Naive thymus-derived CD4-positive, alpha-beta T cell (primary cell): Measurements from ENCODE around the gene NADK2. TPM values are rescaled to one million over a fixed set of nuclear protein-coding genes. Genes with fewer than 3 reads are reported as not detected.

Experiments
- ATAC-seq: fragments of 150-1000 bp; cut with Tn5 transposase; 2 replicates; pipeline ENCODE4 v1.10.0; 2021; ENCODE audit warnings: mild to moderate bottlenecking, moderate library complexity
- CTCF ChIA-PET: fragments of 350-600 bp; sonication (Branson Sonifier 250); formaldehyde crosslinking; loops from one replicate; lab custom pipeline; 2021; ENCODE audit warnings: antibody characterized with exemption; lab: Charles Lee
- POLR2A ChIA-PET: fragments of 350-600 bp; sonication (Branson Sonifier 250); formaldehyde crosslinking; loops from one replicate; lab custom pipeline; 2021; ENCODE audit warnings: antibody characterized with exemption, inconsistent platforms; lab: Charles Lee
- DNase-seq, 9 donors: peaks; one replicate each; pipeline versions ENCODE4 v3.0.0 to v3.0.0-alpha.2; 2020 to 2022; ENCODE audit warnings: mixed read lengths in 1 of 9
- H3K27ac ChIP-seq: one replicate; pipeline ENCODE4 v1.7.0; 2013; ENCODE audit warnings: mild to moderate bottlenecking, low read depth, low read length, moderate library complexity
- H3K27me3 ChIP-seq, 2 donors: one replicate each; pipeline ENCODE4 v1.7.0; 2013; ENCODE audit warnings: low read length in 2 of 2, mild to moderate bottlenecking in 2 of 2, moderate library complexity in 2 of 2; ENCODE audit not compliant: control insufficient read depth in 2 of 2, insufficient read depth in 2 of 2
- H3K36me3 ChIP-seq, 3 experiments: 1 replicate in 2 of 3; 2 replicates in 1 of 3; pipeline ENCODE4 v1.7.0; 2013; ENCODE audit warnings: low read length in 3 of 3, mild to moderate bottlenecking in 3 of 3, moderate library complexity in 1 of 3; ENCODE audit not compliant: insufficient read depth in 3 of 3, control insufficient read depth in 2 of 3
- H3K4me1 ChIP-seq, 2 donors: one replicate each; pipeline ENCODE4 v1.7.0; 2013; ENCODE audit warnings: low read length in 2 of 2, mild to moderate bottlenecking in 2 of 2, moderate library complexity in 1 of 2; ENCODE audit not compliant: control insufficient read depth in 2 of 2, insufficient read depth in 2 of 2
- H3K4me3 ChIP-seq: 2 replicates; pipeline ENCODE4 v1.7.0; 2013; ENCODE audit warnings: mild to moderate bottlenecking, low read length
- H3K9me3 ChIP-seq, 3 experiments: 1 replicate in 2 of 3; 2 replicates in 1 of 3; pipeline ENCODE4 v1.7.0; 2013; ENCODE audit warnings: low read length in 3 of 3; ENCODE audit not compliant: control insufficient read depth in 2 of 3
- H3K27ac Mint-ChIP-seq, 9 donors: one replicate each; pipeline ENCODE4 v1.8.0; 2020 to 2022; ENCODE audit warnings: mixed read lengths in 9 of 9, mild to moderate bottlenecking in 8 of 9, moderate library complexity in 5 of 9, inconsistent platforms in 2 of 9
- H3K27me3 Mint-ChIP-seq, 5 donors: one replicate each; pipeline ENCODE4 v1.8.0; 2021 to 2022; ENCODE audit warnings: mixed read lengths in 5 of 5, mild to moderate bottlenecking in 1 of 5
- H3K36me3 Mint-ChIP-seq, 5 donors: one replicate each; pipeline ENCODE4 v1.8.0; 2020 to 2022; ENCODE audit warnings: mixed read lengths in 5 of 5, mild to moderate bottlenecking in 3 of 5, inconsistent platforms in 1 of 5
- H3K4me1 Mint-ChIP-seq, 7 donors: one replicate each; pipeline ENCODE4 v1.8.0; 2020 to 2022; ENCODE audit warnings: mixed read lengths in 7 of 7, mild to moderate bottlenecking in 3 of 7, inconsistent platforms in 1 of 7
- H3K4me3 Mint-ChIP-seq, 10 donors: one replicate each; pipeline ENCODE4 v1.8.0; 2020 to 2022; ENCODE audit warnings: mild to moderate bottlenecking in 10 of 10, mixed read lengths in 10 of 10, moderate library complexity in 6 of 10, inconsistent platforms in 2 of 10
- H3K9me3 Mint-ChIP-seq, 11 donors: one replicate each; pipeline ENCODE4 v1.8.0; 2020 to 2022; ENCODE audit warnings: mixed read lengths in 11 of 11, mild to moderate bottlenecking in 4 of 11, inconsistent platforms in 1 of 11, moderate library complexity in 1 of 11
- intact Hi-C, 2 donors: fragments of 100-400 bp; cut with micrococcal nuclease; formaldehyde crosslinking; loops; one replicate each; pipeline ENCODE4 v1.15.1; 2023
- polyA plus RNA-seq, 2 donors: library from polyadenylated mRNA; unstranded; fragments of 300-500 nt; fragmentation: Illumina TruSeq; gene quantifications; one replicate each; pipeline ENCODE4 v1.2.3, GENCODE V29; 2021
- total RNA-seq, 6 experiments: library from RNA in 5 of 6; stranded (reverse) in 5 of 6; gene quantifications; 1 replicate in 5 of 6; 2 replicates in 1 of 6; pipeline ENCODE4 v1.2.3 and lab custom pipeline; 2021 to 2026

The NADK2 gene
- total and polyA plus RNA-seq, 7 experiments from 2014 or later: 7.0 to 17.8 (median 12.2) TPM

DNA sequence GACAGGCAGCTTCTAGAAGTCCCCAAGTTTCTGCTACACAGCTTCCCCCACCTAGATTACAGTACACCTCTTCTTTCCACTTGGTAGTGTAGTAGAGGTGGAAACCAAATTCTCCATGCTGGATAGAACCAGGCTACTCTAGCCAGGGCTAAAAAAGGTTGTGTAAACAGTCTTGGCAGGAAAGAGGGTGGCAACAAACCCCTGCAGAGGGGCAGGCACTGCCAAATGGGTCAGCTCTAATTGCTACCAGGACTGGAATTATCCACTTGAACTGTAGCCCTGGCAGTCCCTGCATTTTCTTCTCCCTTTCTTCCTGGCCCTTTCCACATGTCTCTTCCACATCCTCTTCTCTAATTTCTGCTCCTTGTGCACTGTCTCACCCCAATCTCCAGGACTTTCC lies 35.1 kb upstream of the NADK2 start:
- no peak overlapping the region for H3K27ac Mint-ChIP-seq
- H3K27me3 Mint-ChIP-seq: peaks cover 0 to 22% (median 8%) of the 10 kb centered on the region in 5 donors
- H3K9me3 ChIP-seq: no peaks in the 10 kb centered on the region
- H3K4me1 Mint-ChIP-seq: peaks cover 0 to 1% (median 0%) of the 10 kb centered on the region in 7 donors
- H3K27ac ChIP-seq: no peak overlapping the region
- ChIA-PET CTCF (no interaction called here), POLR2A (no interaction called here)
- no peaks in the 10 kb centered on the region for H3K36me3 ChIP-seq
- H3K4me1 ChIP-seq: no peaks in the 10 kb centered on the region
- no peak overlapping the region for H3K4me3 Mint-ChIP-seq
- no peaks in the 10 kb centered on the region for H3K36me3 Mint-ChIP-seq
- DNase-seq (no peak), ATAC-seq (no peak)
- no peaks in the 10 kb centered on the region for H3K9me3 Mint-ChIP-seq
- H3K27me3 ChIP-seq: peaks cover 0 to 3% of the 10 kb centered on the region in 2 donors
- no peak overlapping the region for H3K4me3 ChIP-seq
- intact Hi-C loops: no loop called here

DNA sequence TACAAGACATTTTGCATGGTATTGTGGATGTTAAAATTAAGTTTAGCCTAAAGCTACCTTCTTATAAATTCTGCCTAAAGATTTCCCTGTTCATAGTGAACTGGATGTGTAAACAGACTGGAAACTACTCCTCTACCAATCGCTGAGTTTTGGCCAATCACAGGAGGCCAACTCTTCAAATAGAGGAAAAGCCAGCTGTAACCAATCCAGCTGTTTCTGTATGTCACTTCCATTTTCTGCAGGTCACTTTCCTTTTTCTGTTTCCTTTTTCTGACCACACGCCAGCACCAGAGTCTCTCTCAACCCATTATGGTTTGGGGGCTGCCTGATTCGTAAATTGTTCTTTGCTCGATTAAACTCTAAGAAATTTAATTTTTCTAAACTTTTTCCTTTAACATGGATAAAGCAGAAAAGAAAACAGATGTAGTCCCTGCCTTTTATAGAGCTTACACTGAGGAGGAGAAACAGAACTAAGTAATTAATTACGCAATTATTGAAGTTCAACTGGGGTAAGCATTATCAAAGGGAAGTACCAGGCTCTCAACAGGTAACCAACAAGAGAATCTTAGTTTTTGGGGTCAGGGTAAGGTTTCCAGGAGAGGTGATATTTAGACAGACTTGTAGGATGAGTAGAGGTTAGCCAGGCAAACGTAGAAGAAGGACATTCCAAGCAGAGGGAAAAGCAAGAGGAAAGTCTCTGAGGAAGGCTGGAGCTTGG lies 32.2 kb upstream of the NADK2 start:
- Mint-ChIP-seq H3K27me3 (peaks cover 0 to 32% (median 18%) of the 10 kb centered on the region in 5 donors), H3K36me3 (no peaks in the 10 kb centered on the region), H3K27ac (no peak overlapping the region), H3K4me1 (peaks cover 0 to 1% (median 0%) of the 10 kb centered on the region in 7 donors), H3K9me3 (no peaks in the 10 kb centered on the region), H3K4me3 (no peak overlapping the region)
- intact Hi-C loops: no loop called here
- ATAC-seq (no peak), DNase-seq (no peak)
- H3K4me3 ChIP-seq: no peak overlapping the region
- POLR2A ChIA-PET: no interaction called here
- H3K27ac ChIP-seq: no peak overlapping the region
- peaks cover 0 to 3% of the 10 kb centered on the region in 2 donors for H3K27me3 ChIP-seq
- CTCF ChIA-PET: no interaction called here
- H3K4me1 ChIP-seq: no peaks in the 10 kb centered on the region
- H3K9me3 ChIP-seq: no peaks in the 10 kb centered on the region
- H3K36me3 ChIP-seq: no peaks in the 10 kb centered on the region

DNA sequence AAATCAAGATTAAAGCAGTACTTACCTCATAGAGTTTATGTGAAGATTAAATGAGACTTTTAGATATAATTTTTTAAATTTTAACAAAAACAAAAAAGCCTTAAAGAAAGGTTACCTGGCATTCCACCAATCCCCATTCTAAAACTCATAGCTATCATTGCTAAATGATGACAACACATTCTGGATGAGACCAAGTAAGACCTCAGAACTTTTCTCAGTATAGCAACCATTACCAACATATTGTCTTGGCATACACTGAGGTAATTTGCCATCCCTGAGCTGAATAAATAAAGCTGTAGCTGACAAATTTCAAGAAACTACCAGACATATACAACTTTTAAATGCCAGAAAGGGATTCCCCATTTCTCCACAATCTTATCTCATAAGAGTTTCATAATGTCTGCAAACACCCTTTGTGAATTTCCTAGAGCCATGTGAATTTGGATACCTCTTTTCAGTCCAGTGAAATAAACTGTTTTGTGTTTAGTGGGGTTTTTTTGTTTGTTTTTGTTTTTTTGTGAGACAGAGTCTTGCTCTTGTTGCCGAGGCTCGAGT lies 30.5 kb upstream of the NADK2 start:
- intact Hi-C loops: no loop called here
- ATAC-seq: no peak
- DNase-seq: no peak
- no peaks in the 10 kb centered on the region for H3K36me3 Mint-ChIP-seq
- peaks cover 0 to 1% (median 0%) of the 10 kb centered on the region in 7 donors for H3K4me1 Mint-ChIP-seq
- H3K4me1 ChIP-seq: no peaks in the 10 kb centered on the region
- H3K36me3 ChIP-seq: no peaks in the 10 kb centered on the region
- H3K27ac ChIP-seq: no peak overlapping the region
- H3K27me3 Mint-ChIP-seq: peaks cover 2 to 32% (median 15%) of the 10 kb centered on the region in 5 donors
- no peaks in the 10 kb centered on the region for H3K9me3 Mint-ChIP-seq
- no peak overlapping the region for H3K27ac Mint-ChIP-seq
- H3K4me3 Mint-ChIP-seq: no peak overlapping the region
- ChIA-PET POLR2A (no interaction called here), CTCF (interaction anchor here (0.7 kb wide), 3 partner anchors 21 to 435 kb away, joined by 4 to 5 read pairs (median 4); no protein-coding TSS in a partner anchor)
- no peaks in the 10 kb centered on the region for H3K9me3 ChIP-seq
- H3K27me3 ChIP-seq: peaks cover 0 to 3% of the 10 kb centered on the region in 2 donors
- H3K4me3 ChIP-seq: no peak overlapping the region

DNA sequence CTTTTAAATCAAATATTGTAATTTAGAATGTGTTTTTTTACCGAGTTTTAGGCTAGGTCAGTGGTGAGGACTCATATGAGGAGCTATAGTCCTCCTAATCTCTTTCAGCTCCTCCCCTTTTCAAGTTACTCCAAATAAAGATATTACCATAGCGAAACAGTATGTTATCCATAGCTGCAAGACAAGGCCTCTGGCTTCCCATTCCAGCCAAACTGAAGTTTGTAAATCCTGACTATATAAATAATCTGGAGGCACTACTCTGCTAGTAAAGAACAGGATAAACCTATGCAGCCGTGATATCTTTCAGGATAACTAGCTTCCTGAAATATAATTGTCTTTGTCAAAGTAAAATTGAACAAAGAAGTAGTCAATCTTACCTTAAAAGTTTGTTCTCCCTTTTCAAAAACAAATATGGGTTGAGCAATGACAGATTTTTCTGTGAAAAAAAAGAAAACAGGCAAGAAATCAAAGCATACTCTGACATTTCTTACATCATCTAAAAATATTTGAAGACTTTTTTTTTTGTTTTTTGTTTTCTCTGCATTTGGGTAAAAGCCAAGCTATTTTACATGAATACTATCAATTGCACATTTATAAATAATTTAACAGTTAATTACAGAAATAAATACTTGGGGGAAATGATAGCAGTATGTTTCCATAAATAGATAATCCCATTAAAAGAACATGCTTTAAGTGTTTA lies 29.3 kb upstream of the NADK2 start:
- CTCF ChIA-PET: interaction anchor here (0.7 kb wide), 1 partner anchor 12 kb away, joined by 6 read pairs; no protein-coding TSS in a partner anchor
- Mint-ChIP-seq H3K4me1 (peaks cover 0 to 1% (median 0%) of the 10 kb centered on the region in 7 donors), H3K4me3 (no peak overlapping the region), H3K27me3 (peaks cover 14 to 32% (median 23%) of the 10 kb centered on the region in 5 donors), H3K27ac (no peak overlapping the region), H3K36me3 (no peaks in the 10 kb centered on the region), H3K9me3 (no peaks in the 10 kb centered on the region)
- Histone ChIP-seq H3K4me1 (no peaks in the 10 kb centered on the region), H3K27me3 (peaks cover 0 to 3% of the 10 kb centered on the region in 2 donors), H3K36me3 (no peaks in the 10 kb centered on the region), H3K4me3 (no peak overlapping the region), H3K27ac (no peak overlapping the region), H3K9me3 (no peaks in the 10 kb centered on the region)
- DNase-seq: no peak
- intact Hi-C loops: no loop called here
- POLR2A ChIA-PET: no interaction called here
- no peak for ATAC-seq

DNA sequence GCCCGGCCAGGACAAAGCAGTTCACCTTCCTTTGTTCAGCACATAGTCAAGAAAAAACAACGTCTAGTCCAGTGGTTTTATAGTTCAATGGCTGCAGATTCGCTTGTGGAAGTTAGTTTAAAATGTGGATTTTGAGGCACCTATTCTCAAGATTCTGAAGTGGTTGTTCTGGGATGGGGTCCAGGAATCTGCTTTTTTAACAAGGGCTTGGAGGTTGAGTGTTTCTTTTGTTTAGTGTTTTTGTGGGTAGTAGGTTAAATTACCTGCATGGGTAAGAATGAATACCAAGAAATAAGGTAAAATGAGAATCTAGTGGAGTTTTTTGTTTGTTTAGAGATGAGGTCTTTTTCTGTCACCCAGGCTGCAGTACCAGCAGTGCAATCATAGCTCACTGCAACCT lies 28.4 kb upstream of the NADK2 start:
- H3K27me3 ChIP-seq: peaks cover 0 to 3% of the 10 kb centered on the region in 2 donors
- no peak overlapping the region for H3K27ac ChIP-seq
- ATAC-seq (no peak), DNase-seq (no peak)
- H3K4me1 ChIP-seq: no peaks in the 10 kb centered on the region
- CTCF ChIA-PET: no interaction called here
- H3K27me3 Mint-ChIP-seq: peaks cover 14 to 30% (median 19%) of the 10 kb centered on the region in 5 donors
- no peak overlapping the region for H3K4me3 Mint-ChIP-seq
- H3K9me3 Mint-ChIP-seq: no peaks in the 10 kb centered on the region
- H3K4me1 Mint-ChIP-seq: peaks cover 0 to 1% (median 0%) of the 10 kb centered on the region in 7 donors
- no peaks in the 10 kb centered on the region for H3K36me3 ChIP-seq
- H3K36me3 Mint-ChIP-seq: no peaks in the 10 kb centered on the region
- POLR2A ChIA-PET: no interaction called here
- no peaks in the 10 kb centered on the region for H3K9me3 ChIP-seq
- H3K27ac Mint-ChIP-seq: no peak overlapping the region
- H3K4me3 ChIP-seq: no peak overlapping the region
- intact Hi-C loops: no loop called here

DNA sequence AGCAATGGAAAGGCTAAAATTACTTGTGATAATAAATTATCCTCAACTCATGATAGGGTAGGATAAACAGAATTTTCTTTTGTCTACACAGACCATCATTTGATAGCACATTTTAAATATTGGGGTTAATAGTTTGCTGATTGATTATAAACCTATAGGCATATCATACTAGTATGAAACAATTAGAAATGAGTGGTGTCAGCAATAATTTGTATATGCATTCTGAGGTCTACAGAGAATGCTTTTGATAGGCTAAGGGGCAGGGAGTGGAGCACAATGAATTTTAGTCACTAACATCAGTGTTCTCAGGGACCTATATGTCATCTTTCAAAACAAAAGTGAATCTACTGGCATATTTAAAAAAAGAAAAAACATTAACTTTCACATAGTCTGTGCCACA lies 27.8 kb upstream of the NADK2 start:
- CTCF ChIA-PET: no interaction called here
- H3K9me3 ChIP-seq: no peaks in the 10 kb centered on the region

More for the DNA sequence above, 27.8 kb upstream of the NADK2 start:
- DNase-seq (no peak), ATAC-seq (no peak)
- Mint-ChIP-seq H3K9me3 (no peaks in the 10 kb centered on the region), H3K4me1 (peaks cover 0 to under 1% (median 0%) of the 10 kb centered on the region in 7 donors), H3K27ac (no peak overlapping the region), H3K27me3 (peaks cover 14 to 29% (median 20%) of the 10 kb centered on the region in 5 donors), H3K4me3 (no peak overlapping the region), H3K36me3 (no peaks in the 10 kb centered on the region)
- POLR2A ChIA-PET: no interaction called here
- H3K36me3 ChIP-seq: no peaks in the 10 kb centered on the region
- intact Hi-C loops: no loop called here
- no peaks in the 10 kb centered on the region for H3K4me1 ChIP-seq
- no peak overlapping the region for H3K4me3 ChIP-seq
- no peak overlapping the region for H3K27ac ChIP-seq
- H3K27me3 ChIP-seq: peaks cover 0 to 1% of the 10 kb centered on the region in 2 donors
